B cell (primary cell): ENCODE results near the gene AXIN1. TPM values are rescaled to one million over a fixed set of nuclear protein-coding genes. Genes with fewer than 3 reads are reported as not detected.

Experiments
- ATAC-seq: fragments of 200-7000 bp; cut with Tn5 transposase; one replicate; pipeline ENCODE4 v1.10.0; 2021; ENCODE audit warnings: low read depth, mild to moderate bottlenecking, moderate number of reproducible peaks, moderate library complexity
- CTCF ChIA-PET: fragments of 350-600 bp; sonication (Branson Sonifier 250); formaldehyde crosslinking; loops from one replicate; lab custom pipeline; 2021; ENCODE audit warnings: antibody characterized with exemption, inconsistent platforms; lab: Charles Lee
- POLR2A ChIA-PET: fragments of 350-600 bp; sonication (Branson Sonifier 250); formaldehyde crosslinking; loops from one replicate; lab custom pipeline; 2021; ENCODE audit warnings: antibody characterized with exemption; lab: Charles Lee
- DNase-seq: peaks from one replicate; pipeline ENCODE4 v3.0.0; 2013
- H2AFZ ChIP-seq: 2 replicates; pipeline ENCODE4 v1.6.1; 2012; ENCODE audit warnings: mild to moderate bottlenecking, low read depth, low read length; ENCODE audit not compliant: insufficient read depth, poor library complexity, severe bottlenecking
- H3K27ac ChIP-seq, 2 donors: 1 replicate in 1 of 2; 2 replicates in 1 of 2; pipeline ENCODE4 v1.5.1; 2012 to 2013; ENCODE audit warnings: low read length in 2 of 2, mild to moderate bottlenecking in 2 of 2, moderate library complexity in 1 of 2
- H3K27me3 ChIP-seq, 4 experiments: fragments of 200-600 bp in 1 of 4; sonication (generic) in 1 of 4; replicated peaks in 1 of 4; 1 replicate in 2 of 4; 2 replicates in 2 of 4; pipeline versions ENCODE4 v1.6.1 to v1.7.0; 2013 to 2016; ENCODE audit warnings: low read length in 3 of 4, mild to moderate bottlenecking in 2 of 4, mixed read lengths in 1 of 4, moderate library complexity in 1 of 4; ENCODE audit not compliant: insufficient read depth in 4 of 4, control insufficient read depth in 3 of 4; ENCODE audit errors: control extremely low read depth in 1 of 4
- H3K36me3 ChIP-seq, 2 experiments: replicated peaks in 1 of 2; 1 replicate in 1 of 2; 2 replicates in 1 of 2; pipeline versions ENCODE4 v1.6.1 to v1.7.1; 2013; ENCODE audit warnings: low read length in 1 of 2; ENCODE audit not compliant: insufficient read depth in 2 of 2, control insufficient read depth in 1 of 2; ENCODE audit errors: control extremely low read depth in 1 of 2, extremely low read depth in 1 of 2
- H3K4me1 ChIP-seq, 2 donors: fragments of 200-600 bp in 1 of 2; sonication (generic) in 1 of 2; 1 replicate in 1 of 2; 2 replicates in 1 of 2; pipeline versions ENCODE4 v1.5.1 to v1.6.1; 2013 to 2017; ENCODE audit warnings: low read length in 2 of 2; ENCODE audit not compliant: control insufficient read depth in 2 of 2, insufficient read depth in 2 of 2
- H3K4me2 ChIP-seq: replicated peaks from 2 replicates; pipeline ENCODE3; 2012; ENCODE audit warnings: mild to moderate bottlenecking, low read depth, low read length; ENCODE audit not compliant: poor library complexity, severe bottlenecking
- H3K4me3 ChIP-seq, 5 experiments: fragments of 200-600 bp in 1 of 5; sonication (generic) in 1 of 5; 1 replicate in 3 of 5; 2 replicates in 2 of 5; pipeline versions ENCODE4 v1.5.1 to v1.7.0; 2011 to 2016; ENCODE audit warnings: low read length in 4 of 5, mild to moderate bottlenecking in 4 of 5, low read depth in 2 of 5, control low read depth in 1 of 5, moderate library complexity in 1 of 5; ENCODE audit not compliant: insufficient read depth in 1 of 5; ENCODE audit errors: control extremely low read depth in 1 of 5, extremely low read depth in 1 of 5
- H3K79me2 ChIP-seq: fragments of 200-600 bp; sonication (generic); one replicate; pipeline ENCODE4 v1.6.0; 2016; ENCODE audit warnings: low read length; ENCODE audit not compliant: control insufficient read depth, insufficient read depth
- H3K9ac ChIP-seq: fragments of 200-600 bp; sonication (generic); 2 replicates; pipeline ENCODE4 v1.6.1; 2017; ENCODE audit warnings: mild to moderate bottlenecking, low read length, moderate library complexity
- H3K9me3 ChIP-seq, 3 donors: one replicate each; pipeline versions ENCODE4 v1.6.1 to v1.7.1; 2013; ENCODE audit warnings: low read length in 2 of 3; ENCODE audit not compliant: control insufficient read depth in 2 of 3, insufficient read depth in 1 of 3; ENCODE audit errors: control extremely low read depth in 1 of 3
- H4K20me1 ChIP-seq: 2 replicates; pipeline ENCODE4 v1.6.0; 2012; ENCODE audit warnings: mild to moderate bottlenecking, low read length; ENCODE audit not compliant: insufficient read depth, control insufficient read depth, poor library complexity, severe bottlenecking
- H3K27ac Mint-ChIP-seq: one replicate; pipeline ENCODE4 v1.8.0; 2021; ENCODE audit warnings: mixed read lengths
- H3K27me3 Mint-ChIP-seq: one replicate; pipeline ENCODE4 v1.8.0; 2021; ENCODE audit warnings: mixed read lengths
- H3K4me1 Mint-ChIP-seq: one replicate; pipeline ENCODE4 v1.8.0; 2021; ENCODE audit warnings: mixed read lengths
- H3K4me3 Mint-ChIP-seq: one replicate; pipeline ENCODE4 v1.8.0; 2021; ENCODE audit warnings: mixed read lengths
- H3K9me3 Mint-ChIP-seq: one replicate; pipeline ENCODE4 v1.8.0; 2022; ENCODE audit warnings: mixed read lengths; ENCODE audit not compliant: insufficient read depth
- EZH2 ChIP-seq: IDR thresholded peaks from 2 replicates; pipeline ENCODE4 v1.6.1; 2012; ENCODE audit warnings: borderline replicate concordance, low read depth, mild to moderate bottlenecking, moderate library complexity, low read length; ENCODE audit not compliant: insufficient read depth, poor library complexity, severe bottlenecking
- WGBS: methylation state at CpG from one replicate; pipeline ENCODE4 v1.1.5; 2013; ENCODE audit warnings: missing lambda C conversion rate; ENCODE audit not compliant: insufficient coverage; 5-methylcytosine and 5-hydroxymethylcytosine counted together
- intact Hi-C: fragments of 100-400 bp; cut with micrococcal nuclease; formaldehyde crosslinking; loops from one replicate; pipeline ENCODE4 v1.10.0; 2022
- polyA plus RNA-seq: library from polyadenylated mRNA; depleted of rRNA; stranded (reverse); fragments of >200 nt; gene quantifications from 2 replicates; pipeline ENCODE4 v1.2.3, GENCODE V29; 2012
- total RNA-seq, 2 donors: library from RNA; stranded (reverse); fragments of 120-200 nt in 1 of 2; gene quantifications; 1 replicate in 1 of 2; 2 replicates in 1 of 2; pipeline versions ENCODE4 v1.2.3 to v1.2.4, GENCODE V29; 2013 to 2022
- TF ChIP-seq, protein P1 (sequence below): fragments of 200-600 bp; IDR thresholded peaks from one replicate; pipeline ENCODE4 v1.8.0; 2022; ENCODE audit warnings: antibody characterized with exemption, mild to moderate bottlenecking

The AXIN1 gene
- total and polyA plus RNA-seq, 2 donors (not counting 1 experiment from before 2014, with no cell fraction given), result 39.0 to 40.8 TPM

DNA sequence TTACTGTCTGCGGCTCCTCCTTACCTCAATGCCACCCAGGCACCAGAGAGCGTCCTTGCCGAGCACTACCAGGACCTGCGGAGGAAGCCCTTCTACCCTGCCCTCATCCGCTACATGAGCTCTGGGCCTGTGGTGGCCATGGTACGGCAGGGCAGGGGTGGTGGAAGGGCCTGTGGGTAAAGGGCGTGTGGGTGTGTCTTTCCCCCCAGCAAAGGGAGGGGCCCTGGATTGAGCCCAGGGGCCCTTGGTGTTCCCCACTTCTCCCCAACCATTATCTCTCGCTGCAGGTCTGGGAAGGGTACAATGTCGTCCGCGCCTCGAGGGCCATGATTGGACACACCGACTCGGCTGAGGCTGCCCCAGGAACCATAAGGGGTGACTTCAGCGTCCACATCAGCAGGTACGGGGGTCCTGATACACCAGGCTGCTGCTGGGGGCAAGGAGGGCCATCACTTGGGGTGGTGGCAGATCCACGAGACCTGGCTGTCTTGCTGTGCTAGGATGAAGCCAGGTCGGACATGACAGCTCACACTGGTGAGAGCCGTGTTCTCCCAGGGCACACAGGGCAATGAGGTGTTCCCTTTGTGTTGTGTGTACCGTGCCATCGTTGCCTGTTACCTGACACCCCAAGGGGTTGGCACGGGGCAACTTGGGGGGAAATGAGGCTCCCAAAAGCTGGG, 47.0 kb upstream of the AXIN1 start:
- ChIA-PET CTCF (interaction anchor here (0.6 kb wide), 1 partner anchor 90 kb away, joined by 4 read pairs; no protein-coding TSS in a partner anchor), POLR2A (interaction anchor here (1.2 kb wide), 1 partner anchor 250 kb away, joined by 4 read pairs; the partner anchor contains the start of gene WDR90)
- TF ChIP-seq EZH2, result no peak
- TF ChIP-seq, protein P1, sequence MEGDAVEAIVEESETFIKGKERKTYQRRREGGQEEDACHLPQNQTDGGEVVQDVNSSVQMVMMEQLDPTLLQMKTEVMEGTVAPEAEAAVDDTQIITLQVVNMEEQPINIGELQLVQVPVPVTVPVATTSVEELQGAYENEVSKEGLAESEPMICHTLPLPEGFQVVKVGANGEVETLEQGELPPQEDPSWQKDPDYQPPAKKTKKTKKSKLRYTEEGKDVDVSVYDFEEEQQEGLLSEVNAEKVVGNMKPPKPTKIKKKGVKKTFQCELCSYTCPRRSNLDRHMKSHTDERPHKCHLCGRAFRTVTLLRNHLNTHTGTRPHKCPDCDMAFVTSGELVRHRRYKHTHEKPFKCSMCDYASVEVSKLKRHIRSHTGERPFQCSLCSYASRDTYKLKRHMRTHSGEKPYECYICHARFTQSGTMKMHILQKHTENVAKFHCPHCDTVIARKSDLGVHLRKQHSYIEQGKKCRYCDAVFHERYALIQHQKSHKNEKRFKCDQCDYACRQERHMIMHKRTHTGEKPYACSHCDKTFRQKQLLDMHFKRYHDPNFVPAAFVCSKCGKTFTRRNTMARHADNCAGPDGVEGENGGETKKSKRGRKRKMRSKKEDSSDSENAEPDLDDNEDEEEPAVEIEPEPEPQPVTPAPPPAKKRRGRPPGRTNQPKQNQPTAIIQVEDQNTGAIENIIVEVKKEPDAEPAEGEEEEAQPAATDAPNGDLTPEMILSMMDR, result no peak
- ATAC-seq, result no peak
- Histone ChIP-seq H4K20me1 (peaks cover 7% of the 10 kb centered on the region), H3K4me2 (peak overlapping the region; percentile 79), H3K9me3 (peaks cover 0 to 6% (median 0%) of the 10 kb centered on the region in 3 donors), H3K79me2 (no peaks in the 10 kb centered on the region), H3K4me1 (peaks cover 26 to 39% of the 10 kb centered on the region in 2 donors), H3K4me3 (no peak overlapping the region), H3K9ac (no peak overlapping the region), H2AFZ (no peak overlapping the region), H3K27ac (peak overlapping the region; percentile 78 to 90), H3K27me3 (no peaks in the 10 kb centered on the region), H3K36me3 (peaks cover 0 to 6% of the 10 kb centered on the region in 2 experiments)
- peak overlapping the region; percentile 100 for H3K27ac Mint-ChIP-seq
- peaks cover 27% of the 10 kb centered on the region for H3K4me1 Mint-ChIP-seq
- no peaks in the 10 kb centered on the region for H3K9me3 Mint-ChIP-seq
- H3K27me3 Mint-ChIP-seq, result no peaks in the 10 kb centered on the region
- WGBS, result 84% methylated on average over 17 of the region's 22 CpGs
- peak overlapping the region; percentile 53 for H3K4me3 Mint-ChIP-seq
- peak; percentile 37 for DNase-seq
- intact Hi-C loops, result loop anchor here (1.0 to 5.0 kb wide), 3 partner anchors 16 to 1213 kb away; partner anchors contain the start of genes CRAMP1 and IFT140
